Fibroblast of peridontal ligament (primary cell): ENCODE measurements around the gene KIF17.
A peak's percentile ranks its signal among the peaks of the same experiment; 100 is the strongest.
"Not testable (repeated sequence)": the region's sequence is repeated elsewhere in the genome, so short reads cannot be mapped to it uniquely, and the experiment has no call there.

Experiments used
- DNase-seq: peaks from one replicate; pipeline ENCODE4 v3.0.0-alpha.2; 2010; ENCODE audit errors: extremely low read depth

The KIF17 gene

DNA sequence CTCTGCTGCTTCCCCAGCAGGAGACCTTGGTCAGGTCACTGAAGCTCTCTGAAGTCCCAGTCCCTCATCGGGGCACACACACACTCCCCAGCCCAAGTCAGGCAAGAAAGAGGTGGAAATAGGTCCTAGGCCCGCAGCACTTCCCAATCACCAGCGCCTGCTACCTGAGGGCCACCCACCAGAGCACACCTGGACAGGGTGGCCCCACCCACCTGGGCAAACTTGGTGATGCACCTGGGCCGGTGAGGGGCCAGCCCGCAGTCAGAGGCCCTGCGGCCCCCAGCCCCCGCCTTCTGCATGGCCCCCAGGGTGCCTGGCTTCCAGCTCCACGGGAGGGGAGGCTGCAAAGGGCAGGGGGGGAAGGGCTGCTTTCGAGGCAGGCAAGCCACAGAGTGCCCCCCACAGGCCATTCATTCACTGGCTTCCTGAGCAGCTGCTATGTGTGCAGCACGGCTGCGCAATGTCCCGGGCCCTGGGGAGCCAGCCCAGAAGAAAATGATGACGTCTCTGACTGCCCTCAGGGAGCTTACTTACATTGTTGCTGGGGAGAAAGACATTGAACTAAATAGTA lies 10.0 kb upstream of the KIF17 start:
- no peak for DNase-seq

DNA sequence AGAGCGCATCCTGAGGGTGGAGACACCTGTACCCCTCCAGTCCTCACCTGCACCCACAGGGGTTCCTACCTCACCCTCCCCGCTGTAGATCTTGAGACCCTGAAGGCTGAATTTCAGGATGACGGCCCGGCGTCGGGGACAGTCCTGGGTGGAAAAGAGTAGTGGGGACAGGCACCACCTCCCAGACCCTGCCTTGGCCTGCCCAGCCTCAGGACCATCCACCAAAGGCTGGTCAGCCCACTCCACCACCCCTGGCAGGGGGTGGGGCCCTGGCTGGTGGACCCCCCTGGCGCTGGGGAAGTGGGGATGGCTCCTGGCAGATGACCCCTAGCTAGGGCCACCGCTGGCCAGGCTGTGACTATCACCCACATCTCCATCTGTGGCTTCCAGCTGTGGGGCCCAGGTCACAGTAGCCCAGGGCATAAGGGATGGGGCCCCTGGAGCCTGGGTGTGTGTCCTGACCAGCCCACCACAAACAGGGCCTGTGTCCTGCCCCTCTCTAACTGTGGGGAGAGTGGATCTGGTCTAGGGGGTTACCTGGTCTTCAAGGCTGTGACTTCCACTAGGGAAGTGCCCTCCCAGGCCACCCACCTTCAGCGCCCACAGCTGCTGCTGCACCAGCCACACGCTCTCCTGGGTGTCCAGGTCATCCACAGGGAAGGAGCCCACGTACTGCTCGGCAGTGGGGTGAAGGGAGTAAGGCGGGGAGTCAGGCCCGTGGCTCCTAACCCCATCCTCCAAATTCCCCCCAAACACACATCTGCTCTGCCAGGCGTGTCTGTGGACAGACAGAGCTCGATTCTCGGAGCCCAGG lies 9.3 kb upstream of the KIF17 start:
- no peak for DNase-seq

DNA sequence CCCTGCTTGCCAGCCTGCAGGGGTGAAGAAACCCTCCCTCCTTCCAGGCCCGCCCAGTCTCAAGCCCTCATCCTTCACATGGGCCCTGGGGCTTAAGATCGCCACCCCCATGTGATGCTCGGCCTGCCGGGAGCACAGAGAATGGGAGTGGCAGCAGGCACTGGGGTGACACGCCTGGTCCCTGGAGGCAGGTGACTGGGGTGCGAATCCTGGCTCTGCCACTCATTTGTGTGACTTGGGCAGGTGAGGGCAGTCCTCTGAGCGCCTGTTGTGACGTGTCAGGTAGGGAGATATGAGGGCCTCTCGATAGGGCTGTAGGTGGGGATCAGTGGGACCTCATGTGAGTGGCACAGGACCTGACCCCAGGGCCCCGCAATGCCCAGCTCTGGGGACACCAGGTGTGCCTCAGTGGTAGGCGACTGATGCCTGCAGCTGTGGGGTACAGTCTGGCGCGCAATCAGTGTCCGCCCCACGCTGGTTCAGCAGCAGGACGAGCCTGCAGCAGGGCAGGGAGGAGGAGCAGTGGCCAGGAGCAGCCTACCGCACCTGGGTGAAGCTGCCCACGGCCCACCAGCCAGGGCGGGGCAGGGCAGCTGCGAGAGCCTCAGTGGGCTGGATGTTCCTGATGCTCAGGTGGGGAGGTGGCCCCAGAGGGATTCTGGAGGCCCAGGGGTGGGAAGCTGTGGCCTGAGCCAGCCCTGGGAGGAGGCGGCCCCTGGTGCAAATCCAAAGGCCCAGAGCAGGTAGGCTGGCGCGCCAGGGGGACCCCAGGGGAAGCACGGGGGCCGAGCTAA lies 8.5 kb upstream of the KIF17 start:
- no peak for DNase-seq

DNA sequence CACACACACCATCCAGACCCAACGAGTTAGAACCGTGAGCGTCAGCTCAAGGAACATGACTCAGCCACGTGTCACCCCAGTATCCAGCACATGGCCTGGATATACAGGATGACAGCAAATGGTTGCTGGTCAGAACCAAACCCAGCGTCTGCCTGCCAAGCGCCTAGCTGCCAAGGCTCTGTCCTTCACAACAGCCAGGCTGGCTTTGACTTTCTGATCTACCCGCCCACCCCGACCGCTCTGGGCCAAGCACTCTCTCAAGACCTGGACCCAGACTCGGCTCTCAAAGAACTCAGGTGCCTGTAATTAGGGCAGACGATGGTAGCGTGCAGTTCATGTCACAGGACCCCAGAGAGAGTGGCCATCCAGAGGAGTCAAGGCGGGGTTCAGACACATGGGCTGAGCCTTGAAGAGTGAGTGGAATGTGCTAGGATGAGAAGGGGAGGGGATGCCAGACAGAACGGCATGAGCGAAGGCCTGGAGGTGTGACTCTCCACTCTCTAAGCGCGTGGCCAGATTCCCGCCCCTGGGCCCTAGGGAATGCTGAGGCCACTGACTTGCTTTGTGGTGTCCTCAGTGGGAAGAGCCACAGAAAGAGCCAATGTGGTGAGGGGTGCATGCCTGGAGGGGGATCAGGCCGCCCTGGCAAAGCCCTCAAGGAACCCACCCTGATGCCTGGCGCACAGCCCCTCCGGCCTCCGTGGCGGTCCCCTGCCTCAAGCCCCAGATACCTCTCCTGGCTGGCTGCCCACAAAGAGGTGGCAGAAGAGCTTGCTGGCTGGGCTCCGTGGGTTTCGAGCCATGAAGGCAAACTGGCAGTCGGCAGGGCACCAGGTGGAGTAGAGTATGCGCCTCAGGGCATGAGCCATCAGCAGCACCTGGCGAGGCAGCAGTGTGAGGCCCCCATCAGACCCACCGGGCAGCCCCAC lies 7.6 kb upstream of the KIF17 start:
- peak; percentile 47 for DNase-seq

DNA sequence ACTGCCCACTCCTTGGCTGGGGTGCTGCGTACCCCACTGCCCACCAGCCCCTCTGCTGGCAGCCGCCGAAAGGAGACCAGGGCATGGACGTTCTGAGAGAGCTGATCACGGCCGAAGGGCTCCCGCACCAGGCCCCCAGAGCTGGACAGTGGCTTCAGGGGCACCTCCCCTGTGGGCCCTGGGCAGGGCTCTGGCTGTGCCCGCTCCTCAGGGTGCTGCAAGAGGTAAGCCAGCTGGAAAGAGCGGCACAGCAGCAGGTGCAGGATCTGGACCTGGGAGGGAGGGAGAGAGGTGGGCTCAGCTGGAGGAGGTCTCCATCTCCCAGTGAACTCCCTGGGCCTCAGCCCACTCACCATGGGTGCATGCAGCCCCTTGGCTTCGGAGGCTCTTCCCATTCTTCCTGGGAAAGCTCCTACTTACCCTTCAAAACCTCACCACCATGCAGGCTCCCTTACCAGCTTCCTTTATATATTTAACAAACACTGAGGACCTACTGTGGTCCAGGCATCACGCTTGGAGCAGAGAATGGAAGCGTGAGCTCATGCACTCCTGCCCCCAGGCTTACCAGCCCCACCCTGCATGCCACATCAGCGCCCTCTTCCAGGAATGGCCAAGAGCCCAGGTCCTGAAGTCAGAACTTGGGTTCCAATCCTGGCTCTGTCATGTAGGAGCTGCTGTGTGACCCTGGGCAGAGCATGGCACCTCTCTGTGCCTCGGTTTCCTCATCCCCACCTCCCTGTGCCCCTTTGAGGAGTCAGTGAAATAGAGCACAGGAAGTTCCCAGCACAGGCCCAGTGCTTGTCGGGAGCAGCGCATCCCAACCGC lies 6.8 kb upstream of the KIF17 start:
- no peak for DNase-seq

DNA sequence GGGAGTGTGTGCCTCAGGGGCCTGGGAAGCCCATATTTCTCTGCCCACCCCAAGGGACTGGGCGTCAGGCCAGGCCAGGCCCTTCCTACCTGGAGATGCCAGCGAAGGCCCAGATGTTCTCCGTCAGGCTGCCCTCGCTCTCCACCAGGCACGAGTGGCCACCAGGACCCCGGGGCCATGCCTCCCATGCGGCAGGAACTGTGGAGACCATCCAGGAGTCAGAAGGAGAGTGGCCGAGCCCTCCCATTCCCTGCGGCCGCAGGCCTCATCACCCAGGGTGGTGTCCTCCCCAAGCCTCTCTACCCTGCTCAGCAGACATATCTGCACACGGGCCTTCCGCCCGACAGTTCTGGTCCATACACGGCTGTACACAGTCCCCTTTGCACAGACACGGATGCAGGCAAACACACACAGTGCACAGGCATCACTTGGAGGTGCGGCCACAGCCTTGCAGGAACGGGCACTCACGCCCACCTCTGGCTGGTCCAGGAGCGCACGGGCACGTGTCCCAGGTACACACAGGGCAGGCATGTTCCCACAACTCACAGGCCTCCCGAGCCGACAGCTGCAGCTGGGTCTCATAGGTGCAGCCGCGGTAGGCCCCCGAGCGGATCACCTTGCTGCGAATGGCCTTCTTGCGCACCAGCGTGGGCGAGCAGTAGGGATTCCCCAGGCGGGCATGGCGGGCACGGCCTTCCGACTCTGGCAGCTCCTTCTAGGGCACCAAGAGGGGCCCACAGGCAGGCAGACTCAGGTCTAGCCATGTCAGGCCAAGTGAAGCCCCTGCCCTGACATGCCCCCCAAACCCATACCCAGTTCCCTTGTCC lies 5.9 kb upstream of the KIF17 start:
- no peak for DNase-seq

DNA sequence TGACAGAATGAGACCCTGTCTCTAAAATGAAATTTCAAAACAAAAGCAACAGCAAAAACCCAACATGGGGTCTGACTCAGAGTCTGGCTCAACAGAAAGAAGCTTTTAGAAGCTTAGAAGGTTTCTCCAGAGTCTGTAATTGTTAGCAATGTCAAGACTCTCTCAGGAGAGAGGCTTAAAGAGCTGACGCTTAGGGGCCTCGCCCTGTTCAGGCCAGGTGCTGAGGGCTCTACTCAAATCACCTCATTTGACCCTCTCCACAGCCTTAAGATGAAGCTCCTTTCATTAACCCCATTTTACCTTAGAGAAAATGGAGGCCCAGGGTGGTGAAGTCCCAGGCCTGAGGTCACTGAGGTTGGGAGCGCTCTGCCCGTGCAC lies 5.3 kb upstream of the KIF17 start:
- DNase-seq, result no peak

DNA sequence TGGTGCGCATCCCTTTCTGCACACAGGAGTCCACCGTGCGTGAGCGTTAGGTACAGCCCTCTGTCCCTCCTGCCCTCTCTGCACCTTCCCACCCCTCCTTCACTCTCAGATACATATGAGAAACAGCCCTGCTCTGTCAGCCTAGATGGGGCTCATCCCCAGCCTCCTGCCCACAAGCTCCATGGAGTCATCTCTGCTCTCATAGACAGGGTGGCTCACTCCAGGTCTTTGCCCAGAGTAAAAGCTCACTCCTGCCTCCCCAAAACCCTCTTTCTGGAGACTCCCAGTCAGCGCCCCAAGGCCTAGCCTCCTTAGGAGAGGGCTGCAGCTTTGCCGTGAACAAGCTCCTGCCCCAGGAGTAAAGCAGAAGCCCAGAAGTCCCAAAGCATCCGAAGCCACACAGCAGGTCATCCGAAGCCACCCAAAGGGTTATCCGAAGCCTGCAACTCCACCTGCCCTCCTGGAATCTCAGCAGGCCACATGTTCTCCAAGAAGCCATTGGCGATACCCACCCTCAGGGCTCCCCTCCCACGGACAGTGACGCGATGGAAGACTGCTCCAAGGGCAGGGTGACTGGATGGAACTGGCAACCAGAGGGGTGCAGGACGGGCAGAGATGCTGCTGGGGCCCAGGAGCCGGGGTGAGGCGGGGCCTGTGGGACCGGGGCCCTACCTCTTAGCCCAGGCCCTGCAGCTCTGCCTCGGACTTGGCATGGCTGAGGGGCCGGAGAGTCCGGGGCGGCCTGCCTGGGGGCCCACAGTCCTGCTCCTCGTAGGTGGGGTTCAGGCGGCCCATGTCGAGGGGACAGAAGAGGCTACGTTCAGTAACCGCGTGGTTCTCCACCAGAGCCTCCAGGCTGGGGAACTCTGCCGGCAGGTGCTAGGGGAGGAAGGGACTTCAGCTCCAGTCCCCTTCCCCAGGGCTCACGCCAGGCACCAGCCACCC lies 3.6 kb upstream of the KIF17 start:
- no peak for DNase-seq

DNA sequence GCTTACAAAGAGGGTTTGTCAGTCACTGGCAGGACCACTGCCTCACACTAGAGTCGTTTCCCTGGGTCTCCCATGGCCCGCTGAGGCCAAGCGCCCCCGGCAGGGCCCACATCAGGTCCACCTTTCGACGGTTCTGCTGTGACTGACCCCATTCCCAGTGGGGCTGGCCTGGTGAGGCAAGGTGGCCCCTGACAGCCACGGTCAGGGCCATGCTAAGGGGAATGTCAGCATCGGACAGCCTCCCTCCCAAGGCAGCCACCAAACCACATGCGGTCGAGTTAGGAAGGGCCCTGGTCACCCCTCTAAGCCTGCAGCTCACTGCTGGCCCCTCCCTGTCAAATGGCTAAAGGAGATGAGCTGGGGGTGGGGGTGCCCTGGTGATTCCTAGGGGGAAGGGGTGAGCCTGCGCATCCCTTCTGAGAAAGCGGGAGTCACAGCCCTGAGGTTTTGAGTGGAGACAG lies 2.9 kb upstream of the KIF17 start:
- no peak for DNase-seq

DNA sequence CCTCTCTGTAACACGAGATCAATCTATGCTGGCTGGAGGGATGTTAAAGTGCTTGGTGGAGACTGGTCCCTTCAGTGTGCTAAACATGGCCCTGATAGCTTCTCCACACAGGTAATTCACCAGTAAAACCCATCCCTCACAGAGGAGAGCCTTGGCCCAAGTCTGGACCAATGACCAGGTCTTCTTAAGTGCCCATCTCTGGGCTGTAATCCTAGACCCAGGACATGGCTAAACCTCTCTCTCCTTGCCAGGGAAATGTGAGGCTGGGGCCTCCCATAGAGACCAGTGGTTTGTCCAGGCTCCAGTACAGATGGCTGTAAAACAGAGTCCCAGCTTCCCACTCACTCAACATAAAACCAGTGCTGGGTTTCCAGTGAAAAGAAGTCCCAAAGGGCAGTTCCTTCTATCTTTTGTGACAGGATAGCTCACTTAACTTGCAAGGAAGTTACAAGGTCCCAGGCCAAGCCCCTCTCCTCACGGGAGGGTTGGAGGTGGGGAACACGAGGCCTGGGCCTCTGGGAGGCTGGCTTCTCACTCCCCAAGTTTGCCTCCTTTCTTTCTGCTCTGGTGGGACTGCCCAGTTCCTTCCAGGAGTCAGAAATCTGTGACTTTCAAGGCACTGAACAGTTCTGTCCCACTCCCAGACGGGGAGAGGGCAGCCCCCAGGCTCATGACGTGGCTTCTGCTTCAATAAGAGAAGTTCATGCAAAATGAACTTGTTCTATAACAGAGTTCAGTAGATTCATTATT lies 2.2 kb upstream of the KIF17 start:
- no peak for DNase-seq

DNA sequence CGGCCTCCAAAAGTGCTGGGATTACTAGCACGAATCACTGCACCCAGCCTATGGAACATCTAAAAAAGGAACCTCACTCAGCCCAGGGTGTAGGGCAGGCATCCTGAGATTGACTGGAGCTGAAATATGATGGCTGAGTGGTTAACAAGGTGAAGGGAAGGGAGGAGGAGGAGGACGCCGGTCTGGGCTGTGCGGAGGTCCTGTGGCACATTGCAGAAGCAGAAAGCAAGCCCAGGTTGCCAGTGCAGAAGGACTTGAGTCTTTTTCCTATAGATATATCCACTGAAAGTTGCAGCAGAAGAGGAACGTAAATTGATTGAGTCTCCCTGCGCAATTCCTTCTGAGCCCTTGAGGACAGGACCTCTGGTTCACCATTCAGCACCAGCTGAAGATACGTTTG lies 1.5 kb upstream of the KIF17 start:
- no peak for DNase-seq

DNA sequence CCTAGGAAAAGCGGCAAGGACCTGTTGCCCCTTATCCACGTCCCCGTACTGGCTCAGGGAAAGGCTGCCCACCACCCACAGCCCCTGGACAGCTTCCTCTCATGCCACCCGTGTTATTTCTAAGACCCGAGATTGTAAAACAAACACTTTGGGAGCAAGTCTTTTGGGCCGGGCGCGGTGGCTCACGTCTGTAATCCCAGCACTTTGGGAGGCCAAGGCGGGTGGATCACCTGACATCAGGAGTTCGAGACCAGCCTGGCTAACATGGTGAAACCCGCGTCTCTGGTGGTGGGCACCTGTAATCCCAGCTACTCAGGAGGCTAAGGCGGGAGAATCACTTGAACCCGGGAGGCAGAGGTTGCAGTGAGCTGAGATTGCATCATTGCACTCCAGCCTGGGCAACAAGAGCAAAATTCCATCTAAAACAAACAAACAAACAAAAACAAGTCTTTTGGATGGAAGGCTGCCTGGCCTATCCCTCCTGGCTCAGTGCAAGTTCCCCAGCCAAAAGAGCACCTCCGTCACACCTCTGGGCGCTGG lies 606 bp upstream of the KIF17 start:
- not testable (repeated sequence) for DNase-seq

DNA sequence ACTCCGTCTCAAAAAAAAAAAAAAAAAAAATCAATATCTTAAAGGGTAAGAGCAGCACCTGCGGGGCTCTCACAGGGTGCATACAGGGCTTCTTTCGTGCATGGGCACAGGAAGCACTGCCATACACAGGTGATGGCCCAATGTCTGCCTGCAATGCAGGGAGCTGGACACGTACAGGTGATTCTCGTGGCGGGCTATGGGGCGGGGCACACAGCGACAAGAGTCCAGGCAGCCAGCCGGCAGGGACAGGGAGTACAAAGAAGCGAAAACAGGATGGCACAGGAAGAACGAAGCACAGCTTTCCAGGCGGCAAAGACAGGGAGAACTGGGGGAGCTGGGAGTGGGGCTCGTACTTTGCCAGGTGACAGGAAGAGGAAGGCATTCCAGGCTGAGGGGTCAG lies 1.6 kb downstream of the KIF17 start:
- no peak for DNase-seq

DNA sequence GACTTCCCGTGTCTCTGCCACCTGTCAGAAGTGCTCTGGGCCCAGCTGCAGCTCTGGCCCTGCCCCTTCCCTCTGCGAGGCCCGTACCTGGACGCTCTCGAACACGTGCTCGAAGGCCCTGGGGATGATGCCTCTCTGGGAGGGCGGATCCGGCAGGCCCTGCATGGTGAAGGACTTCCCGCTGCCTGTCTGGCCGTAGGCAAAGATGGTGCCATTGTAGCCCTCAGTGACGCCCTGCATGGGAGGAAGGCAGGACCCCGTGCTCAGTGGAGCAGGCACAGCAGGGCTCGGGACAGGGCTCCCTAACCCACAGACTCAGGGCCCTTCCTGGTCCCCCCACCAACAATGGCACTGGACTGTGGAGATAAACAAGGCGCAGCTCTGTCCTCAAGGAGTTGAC lies 2.4 kb downstream of the KIF17 start:
- DNase-seq, result no peak

DNA sequence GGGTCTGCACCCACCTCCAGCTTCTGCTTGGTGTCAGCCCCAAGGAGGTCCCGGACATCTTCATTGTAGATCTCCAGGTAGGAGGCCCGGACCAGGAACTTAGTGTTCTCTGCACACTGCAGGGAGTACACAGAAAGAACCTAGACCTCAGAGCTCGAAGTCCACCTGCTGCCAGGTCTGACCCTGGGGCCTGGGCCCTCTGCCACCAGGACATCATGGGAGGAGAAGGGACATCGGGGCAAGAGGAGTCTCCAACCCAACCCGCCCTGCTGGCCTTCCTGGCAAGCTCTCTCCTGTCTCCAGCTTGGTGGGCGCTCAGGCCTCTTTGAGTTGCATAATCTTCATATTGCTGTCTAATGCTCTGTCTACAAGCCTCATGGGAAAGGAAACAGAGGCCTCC lies 4.4 kb downstream of the KIF17 start:
- no peak for DNase-seq

DNA sequence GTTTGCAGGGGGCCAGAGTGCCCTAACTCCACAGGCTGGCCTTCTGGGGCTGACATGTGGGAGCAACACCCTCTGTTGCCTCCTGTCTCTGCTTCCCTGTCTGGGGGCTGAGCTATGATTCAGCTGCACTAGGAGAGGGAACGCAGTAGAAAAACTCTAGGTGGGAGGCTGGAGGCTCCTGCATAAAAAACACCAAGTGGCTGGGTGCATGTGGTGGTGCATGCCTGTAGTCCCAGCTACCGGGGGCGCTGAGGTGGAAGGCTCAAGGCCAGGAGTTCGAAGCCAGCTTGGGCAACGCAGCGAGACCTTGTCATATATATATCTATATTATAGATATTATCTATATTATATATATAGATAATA lies 5.6 kb downstream of the KIF17 start:
- DNase-seq, result no peak

DNA sequence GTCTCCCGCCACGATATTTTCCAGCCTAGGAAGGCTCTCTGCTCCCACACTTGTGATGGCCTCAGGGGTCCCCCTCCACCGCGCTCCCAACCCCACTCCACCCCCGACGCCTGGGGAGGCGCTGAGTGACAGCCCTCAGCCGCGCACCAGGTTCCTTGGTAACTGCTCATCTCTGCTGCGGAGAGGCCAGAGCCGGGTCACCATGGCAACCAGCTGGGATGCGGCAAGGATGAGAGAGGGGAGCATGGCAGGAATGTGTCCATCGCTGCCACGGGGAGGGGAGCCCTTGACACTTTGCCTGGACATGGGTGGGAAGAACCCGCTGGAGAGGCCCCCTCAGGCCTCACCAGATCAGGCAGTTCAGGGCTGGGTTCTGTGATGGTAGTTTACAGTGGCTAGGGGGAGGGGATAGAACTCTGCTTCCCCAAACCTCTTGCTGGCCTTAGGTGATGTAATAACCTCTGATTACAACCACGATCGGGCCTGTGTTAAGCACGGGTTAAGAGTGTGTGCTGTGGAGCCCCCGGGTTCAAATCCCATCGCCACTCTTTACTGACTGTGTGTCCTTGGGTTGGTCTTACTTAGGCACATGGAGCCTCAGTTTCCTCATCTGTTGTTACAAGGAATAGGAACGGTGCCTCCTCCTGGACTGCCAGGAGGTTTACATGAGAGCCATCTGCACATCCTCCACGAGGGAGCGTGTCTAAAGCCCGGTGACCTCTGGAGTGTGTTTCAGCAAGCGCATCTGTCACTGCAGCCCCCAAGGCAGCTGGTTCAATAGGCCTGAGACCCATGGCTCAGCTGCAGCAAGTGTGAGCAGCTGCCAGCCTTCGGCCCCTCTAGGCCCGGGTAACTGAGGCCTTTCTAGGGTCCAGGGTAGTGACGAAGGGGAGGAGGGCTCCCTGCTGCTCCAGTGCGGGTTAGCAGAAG lies 6.3 kb downstream of the KIF17 start:
- no peak for DNase-seq
